K562 (cell line): Measurements from ENCODE around the gene SPDYA. TPM values are rescaled to one million over a fixed set of nuclear protein-coding genes. Genes with fewer than 3 reads are reported as not detected.
A peak's percentile ranks its signal among the peaks of the same experiment; 100 is the strongest.

ENCODE experiments used
- ELK1 ChIP-seq: sonication (generic); formaldehyde crosslinking; IDR thresholded peaks from 2 replicates; pipeline ENCODE4 v1.8.1; 2022; ENCODE audit warnings: missing genetic modification reagents
- FOXM1 ChIP-seq, 2 experiments: fragments of 450-650 bp in 1 of 2; sonication (generic) in 1 of 2; formaldehyde crosslinking in 1 of 2; IDR thresholded peaks; 2 replicates each; pipeline versions ENCODE4 v1.6.1 to v1.9.0; 2017 to 2022; ENCODE audit warnings: low read depth in 2 of 2, mild to moderate bottlenecking in 2 of 2, missing genetic modification reagents in 1 of 2, moderate library complexity in 1 of 2
- FOXP1 ChIP-seq: sonication (generic); formaldehyde crosslinking; IDR thresholded peaks from 2 replicates; pipeline ENCODE4 v1.8.0; 2022; ENCODE audit warnings: mild to moderate bottlenecking, missing genetic modification reagents
- MXD1 ChIP-seq: fragments of 250-450 bp; sonication (Bioruptor Pico); IDR thresholded peaks from 2 replicates; pipeline ENCODE4 v1.8.0; 2021; ENCODE audit warnings: borderline replicate concordance, mild to moderate bottlenecking, moderate library complexity; ENCODE audit not compliant: poor library complexity, severe bottlenecking
- NFATC3 ChIP-seq: fragments of 450-650 bp; IDR thresholded peaks from 2 replicates; pipeline ENCODE4 v1.6.1; 2017; ENCODE audit warnings: mild to moderate bottlenecking
- NR2C1 ChIP-seq, 2 experiments: fragments of 450-650 bp; IDR thresholded peaks; 2 replicates each; pipeline ENCODE4 v1.6.1; 2017; ENCODE audit warnings: mild to moderate bottlenecking in 2 of 2, antibody characterized with exemption in 1 of 2, inconsistent platforms in 1 of 2, missing compliant biosample characterization in 1 of 2, missing genetic modification characterization in 1 of 2
- PKNOX1 ChIP-seq: fragments of 450-650 bp; IDR thresholded peaks from 2 replicates; pipeline ENCODE4 v1.6.1; 2016
- SMAD3 ChIP-seq: fragments of 450-650 bp; formaldehyde crosslinking; conservative IDR thresholded peaks from 2 replicates; pipeline ENCODE4 v1.4.0; 2020; ENCODE audit warnings: mild to moderate bottlenecking
- ZC3H4 ChIP-seq: sonication (generic); formaldehyde crosslinking; IDR thresholded peaks from 2 replicates; pipeline ENCODE4 v1.9.0; 2021; ENCODE audit warnings: missing genetic modification reagents, borderline replicate concordance
- ZNF584 ChIP-seq: fragments of 200-800 bp; sonication (Bioruptor generic); IDR thresholded peaks from 2 replicates; pipeline ENCODE4 v1.6.1; 2016; ENCODE audit warnings: low read depth, mild to moderate bottlenecking, missing genetic modification characterization, missing compliant biosample characterization
- ZNF79 ChIP-seq: fragments of 250-450 bp; sonication (Bioruptor Pico); IDR thresholded peaks from 2 replicates; pipeline ENCODE4 v1.4.0; 2020; ENCODE audit warnings: low read depth, mild to moderate bottlenecking, moderate library complexity
- ZSCAN29 ChIP-seq: fragments of 450-650 bp; IDR thresholded peaks from 2 replicates; pipeline ENCODE4 v1.6.1; 2017
- polyA plus RNA-seq, 8 experiments: library from polyadenylated mRNA; depleted of rRNA in 4 of 8; stranded (reverse) in 5 of 8; unstranded in 3 of 8; fragments of >200 nt; fragmentation: Nextera tagmentation in 2 of 8; fragmentation: Illumina TruSeq in 1 of 8; extraction: Ambion mirVana in 2 of 8; extraction: Trizol in 1 of 8; gene quantifications; 2 replicates each; pipeline versions ENCODE4 v1.2.1 to v1.2.3, GENCODE V29; 2011 to 2014; ENCODE audit warnings: inconsistent platforms in 1 of 8, missing spikeins in 1 of 8
- total RNA-seq, 7 experiments: library from RNA; depleted of rRNA in 6 of 7; stranded (reverse); fragments of >200 nt in 6 of 7; fragmentation: Illumina TruSeq in 2 of 7; extraction: Trizol in 2 of 7; gene quantifications; 2 replicates each; pipeline versions ENCODE4 v1.2.1 to v1.2.3, GENCODE V29; 2011 to 2021; ENCODE audit warnings: low replicate concordance in 1 of 7
- TF ChIP-seq, protein P1 (sequence below): fragments of 250-450 bp; sonication (Bioruptor Pico); IDR thresholded peaks from 2 replicates; pipeline ENCODE4 v1.8.0; 2021; ENCODE audit warnings: mild to moderate bottlenecking, moderate library complexity
- TF ChIP-seq, protein P2 (sequence below): fragments of 450-650 bp; IDR thresholded peaks from 2 replicates; pipeline ENCODE4 v1.6.1; 2016; ENCODE audit warnings: antibody characterized with exemption

Gene SPDYA
- total and polyA plus RNA-seq, 9 of the 15 experiments (the other 6 are each of a cell fraction or from before 2014, with no cell fraction given) = 0.05 to 1.6 (median 0.30) TPM; not detected in 1

DNA sequence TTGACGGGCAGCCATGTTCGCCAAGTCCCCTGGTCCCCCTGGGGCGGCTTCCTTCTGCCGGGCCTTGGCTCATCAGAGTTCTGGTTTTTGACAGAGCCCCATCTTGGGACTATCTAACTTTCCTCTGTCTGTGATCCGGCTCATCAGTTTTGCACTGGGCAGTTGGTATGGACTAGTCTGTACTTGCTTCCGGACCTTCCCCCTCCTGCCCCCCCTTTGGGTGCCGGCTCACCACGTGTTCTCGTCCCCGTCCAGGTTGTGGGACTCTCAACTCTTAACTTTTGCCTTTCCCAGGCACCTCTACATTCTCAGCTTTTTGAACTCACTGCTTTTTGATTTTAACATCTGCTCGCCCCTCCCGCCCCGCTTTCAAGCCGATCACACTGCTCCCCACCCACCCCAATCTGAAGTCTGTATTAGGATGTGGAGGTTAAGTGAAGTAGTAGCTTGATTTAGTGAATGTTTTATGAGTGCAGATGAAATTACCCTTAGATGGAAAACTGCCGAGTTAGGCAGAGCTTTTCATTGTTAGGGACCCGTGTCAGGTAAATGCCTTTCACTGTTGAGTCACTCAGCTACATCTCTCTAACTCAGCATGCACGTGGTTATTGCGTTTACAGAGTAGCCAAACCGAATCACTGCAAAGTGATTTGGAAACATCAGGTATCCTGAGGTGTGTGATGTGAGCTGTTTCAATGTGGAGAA, 84.7 kb downstream of the SPDYA start (continued):
- TF ChIP-seq, protein P1, sequence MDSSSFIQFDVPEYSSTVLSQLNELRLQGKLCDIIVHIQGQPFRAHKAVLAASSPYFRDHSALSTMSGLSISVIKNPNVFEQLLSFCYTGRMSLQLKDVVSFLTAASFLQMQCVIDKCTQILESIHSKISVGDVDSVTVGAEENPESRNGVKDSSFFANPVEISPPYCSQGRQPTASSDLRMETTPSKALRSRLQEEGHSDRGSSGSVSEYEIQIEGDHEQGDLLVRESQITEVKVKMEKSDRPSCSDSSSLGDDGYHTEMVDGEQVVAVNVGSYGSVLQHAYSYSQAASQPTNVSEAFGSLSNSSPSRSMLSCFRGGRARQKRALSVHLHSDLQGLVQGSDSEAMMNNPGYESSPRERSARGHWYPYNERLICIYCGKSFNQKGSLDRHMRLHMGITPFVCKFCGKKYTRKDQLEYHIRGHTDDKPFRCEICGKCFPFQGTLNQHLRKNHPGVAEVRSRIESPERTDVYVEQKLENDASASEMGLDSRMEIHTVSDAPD (CRISPR knock-in tag) = no peak
- no peak for TF ChIP-seq FOXM1 (IDR thresholded peaks at IDR 0.05; ENCODE audit: low read depth)
- peak; percentile 6; the same call in 1 of the 2 replicates for TF ChIP-seq FOXM1 (CRISPR knock-in tag; IDR thresholded peaks at IDR 0.05; ENCODE audit: low read depth)
- TF ChIP-seq ZNF79 (CRISPR knock-in tag) = no peak
- no peak for TF ChIP-seq FOXP1 (CRISPR knock-in tag)
- no peak for TF ChIP-seq ZNF584 (CRISPR knock-in tag)
- peak; percentile 51 for TF ChIP-seq MXD1
- TF ChIP-seq ZSCAN29 = no peak
- TF ChIP-seq NR2C1 (IDR thresholded peaks at IDR 0.05) = no peak
- no peak for TF ChIP-seq NR2C1 (tag; IDR thresholded peaks at IDR 0.05)
- no peak for TF ChIP-seq SMAD3
- no peak for TF ChIP-seq ELK1 (CRISPR knock-in tag)
- no peak for TF ChIP-seq ZC3H4 (CRISPR knock-in tag)
- peak; percentile 33 for TF ChIP-seq PKNOX1
- 0 out of 2 replicates have a peak, but pooled peaks have one; percentile 18 for TF ChIP-seq NFATC3
- TF ChIP-seq, protein P2, sequence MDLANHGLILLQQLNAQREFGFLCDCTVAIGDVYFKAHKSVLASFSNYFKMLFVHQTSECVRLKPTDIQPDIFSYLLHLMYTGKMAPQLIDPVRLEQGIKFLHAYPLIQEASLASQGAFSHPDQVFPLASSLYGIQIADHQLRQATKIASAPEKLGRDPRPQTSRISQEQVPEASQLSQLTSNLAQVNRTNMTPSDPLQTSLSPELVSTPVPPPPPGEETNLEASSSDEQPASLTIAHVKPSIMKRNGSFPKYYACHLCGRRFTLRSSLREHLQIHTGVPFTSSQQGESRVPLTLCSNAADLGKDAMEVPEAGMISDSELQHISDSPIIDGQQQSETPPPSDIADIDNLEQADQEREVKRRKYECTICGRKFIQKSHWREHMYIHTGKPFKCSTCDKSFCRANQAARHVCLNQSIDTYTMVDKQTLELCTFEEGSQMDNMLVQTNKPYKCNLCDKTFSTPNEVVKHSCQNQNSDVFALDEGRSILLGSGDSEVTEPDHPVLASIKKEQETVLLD = no peak
